OCI-LY7 (cell line): ENCODE results near the gene RNF217.

Source experiments
- EZH2phosphoT487 ChIP-seq: fragments of 200-600 bp; sonication (generic); IDR thresholded peaks from 2 replicates; pipeline ENCODE4 v1.6.1; 2018; ENCODE audit warnings: low read depth, borderline replicate concordance, mild to moderate bottlenecking, mixed run types, antibody characterized with exemption, low read length, moderate library complexity, mixed read lengths
- TF ChIP-seq, protein P1 (sequence below): fragments of 200-600 bp; sonication (generic); conservative IDR thresholded peaks from 2 replicates; pipeline ENCODE4 v1.5.1; 2014; ENCODE audit warnings: mild to moderate bottlenecking, antibody characterized with exemption, low read length, moderate library complexity, mixed read lengths

GRCh38 chr6:124958149-124958548, 4.1 kb upstream of the RNF217 start:
- TF ChIP-seq, protein P1, sequence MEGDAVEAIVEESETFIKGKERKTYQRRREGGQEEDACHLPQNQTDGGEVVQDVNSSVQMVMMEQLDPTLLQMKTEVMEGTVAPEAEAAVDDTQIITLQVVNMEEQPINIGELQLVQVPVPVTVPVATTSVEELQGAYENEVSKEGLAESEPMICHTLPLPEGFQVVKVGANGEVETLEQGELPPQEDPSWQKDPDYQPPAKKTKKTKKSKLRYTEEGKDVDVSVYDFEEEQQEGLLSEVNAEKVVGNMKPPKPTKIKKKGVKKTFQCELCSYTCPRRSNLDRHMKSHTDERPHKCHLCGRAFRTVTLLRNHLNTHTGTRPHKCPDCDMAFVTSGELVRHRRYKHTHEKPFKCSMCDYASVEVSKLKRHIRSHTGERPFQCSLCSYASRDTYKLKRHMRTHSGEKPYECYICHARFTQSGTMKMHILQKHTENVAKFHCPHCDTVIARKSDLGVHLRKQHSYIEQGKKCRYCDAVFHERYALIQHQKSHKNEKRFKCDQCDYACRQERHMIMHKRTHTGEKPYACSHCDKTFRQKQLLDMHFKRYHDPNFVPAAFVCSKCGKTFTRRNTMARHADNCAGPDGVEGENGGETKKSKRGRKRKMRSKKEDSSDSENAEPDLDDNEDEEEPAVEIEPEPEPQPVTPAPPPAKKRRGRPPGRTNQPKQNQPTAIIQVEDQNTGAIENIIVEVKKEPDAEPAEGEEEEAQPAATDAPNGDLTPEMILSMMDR: no peak
- TF ChIP-seq EZH2phosphoT487: no peak
